ENCODE results near the gene SPRY4.

DNA sequence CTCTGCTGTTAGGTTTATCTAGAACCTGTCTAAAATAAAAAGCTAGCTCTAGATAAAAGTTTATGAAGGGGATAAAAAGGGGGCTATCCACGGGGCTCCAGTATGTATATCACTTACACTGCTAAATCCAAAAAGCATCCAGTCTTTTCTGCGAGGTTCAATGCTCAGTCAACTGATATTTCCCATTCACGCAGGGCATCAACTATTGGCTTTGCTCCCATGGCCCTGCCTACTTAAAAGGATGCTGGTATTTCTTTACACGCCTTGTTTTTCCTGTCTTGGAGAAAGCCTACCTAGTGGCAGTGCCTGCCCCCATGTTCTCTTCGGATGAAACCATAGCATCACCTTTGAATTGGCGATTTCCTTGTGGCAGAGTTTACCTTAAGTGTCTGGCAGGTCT lies 8.1 kb downstream of the SPRY4 start:
- TF ChIP-seq, protein P1, sequence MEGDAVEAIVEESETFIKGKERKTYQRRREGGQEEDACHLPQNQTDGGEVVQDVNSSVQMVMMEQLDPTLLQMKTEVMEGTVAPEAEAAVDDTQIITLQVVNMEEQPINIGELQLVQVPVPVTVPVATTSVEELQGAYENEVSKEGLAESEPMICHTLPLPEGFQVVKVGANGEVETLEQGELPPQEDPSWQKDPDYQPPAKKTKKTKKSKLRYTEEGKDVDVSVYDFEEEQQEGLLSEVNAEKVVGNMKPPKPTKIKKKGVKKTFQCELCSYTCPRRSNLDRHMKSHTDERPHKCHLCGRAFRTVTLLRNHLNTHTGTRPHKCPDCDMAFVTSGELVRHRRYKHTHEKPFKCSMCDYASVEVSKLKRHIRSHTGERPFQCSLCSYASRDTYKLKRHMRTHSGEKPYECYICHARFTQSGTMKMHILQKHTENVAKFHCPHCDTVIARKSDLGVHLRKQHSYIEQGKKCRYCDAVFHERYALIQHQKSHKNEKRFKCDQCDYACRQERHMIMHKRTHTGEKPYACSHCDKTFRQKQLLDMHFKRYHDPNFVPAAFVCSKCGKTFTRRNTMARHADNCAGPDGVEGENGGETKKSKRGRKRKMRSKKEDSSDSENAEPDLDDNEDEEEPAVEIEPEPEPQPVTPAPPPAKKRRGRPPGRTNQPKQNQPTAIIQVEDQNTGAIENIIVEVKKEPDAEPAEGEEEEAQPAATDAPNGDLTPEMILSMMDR (IDR thresholded peaks at IDR 0.05 in 8 of 11, conservative IDR thresholded peaks at IDR 0.05 in 3 of 11), result no peak
- TF ChIP-seq POLR2A (IDR thresholded peaks at IDR 0.05), result no peak
